Type B pancreatic cell (in vitro differentiated cells): ENCODE measurements around the gene HEPHL1. TPM values are rescaled to one million over a fixed set of nuclear protein-coding genes. Genes with fewer than 3 reads are reported as not detected.

Experiments used
- DNase-seq: peaks from one replicate; pipeline ENCODE4 v3.0.0; 2021; ENCODE audit warnings: mixed read lengths; ENCODE audit not compliant: unreplicated experiment; ENCODE audit errors: extremely low spot score
- H3K27ac Mint-ChIP-seq: 2 replicates; pipeline ENCODE4 v1.8.0; 2021; ENCODE audit warnings: mild to moderate bottlenecking, mixed read lengths
- H3K27me3 Mint-ChIP-seq: 2 replicates; pipeline ENCODE4 v1.8.0; 2021; ENCODE audit warnings: mixed read lengths
- H3K36me3 Mint-ChIP-seq: 2 replicates; pipeline ENCODE4 v1.8.0; 2021; ENCODE audit warnings: mixed read lengths
- H3K4me1 Mint-ChIP-seq: one replicate; pipeline ENCODE4 v1.8.0; 2021; ENCODE audit warnings: mixed read lengths; ENCODE audit not compliant: unreplicated experiment
- H3K4me3 Mint-ChIP-seq: 2 replicates; pipeline ENCODE4 v1.8.0; 2021; ENCODE audit warnings: mild to moderate bottlenecking, mixed read lengths
- H3K9me3 Mint-ChIP-seq: 2 replicates; pipeline ENCODE4 v1.8.0; 2021; ENCODE audit warnings: mixed read lengths
- CTCF ChIP-seq: fragments of 200-600 bp; sonication (generic); conservative IDR thresholded peaks from 2 replicates; pipeline ENCODE4 v1.5.0; 2021; ENCODE audit warnings: antibody characterized with exemption, mild to moderate bottlenecking
- total RNA-seq: library from RNA; stranded (reverse); gene quantifications from 2 replicates; pipeline ENCODE4 v1.2.1, GENCODE V29; 2021; ENCODE audit warnings: low replicate concordance

HEPHL1 gene
- total RNA-seq, 1 donor from 2014 or later, result not detected

GRCh38 chr11:94130298-94131046 is 109.3 kb downstream of the HEPHL1 start:
- Mint-ChIP-seq H3K4me1 (peaks cover 28% of the 10 kb centered on the region), H3K27me3 (no peaks in the 10 kb centered on the region), H3K27ac (no peak overlapping the region), H3K4me3 (no peak overlapping the region), H3K36me3 (no peaks in the 10 kb centered on the region), H3K9me3 (no peaks in the 10 kb centered on the region)
- no peak for DNase-seq
- no peak for TF ChIP-seq CTCF

- H3K9me3 Mint-ChIP-seq, result no peaks in the 10 kb centered on the region
- TF ChIP-seq CTCF, result no peak
- H3K4me3 Mint-ChIP-seq, result no peak overlapping the region
- DNase-seq, result no peak
- H3K27ac Mint-ChIP-seq, result no peak overlapping the region
- H3K36me3 Mint-ChIP-seq, result peaks cover 5% of the 10 kb centered on the region
- no peaks in the 10 kb centered on the region for H3K27me3 Mint-ChIP-seq
- H3K4me1 Mint-ChIP-seq, result peaks cover 35% of the 10 kb centered on the region
Measured at GRCh38 chr11:94131047-94131717, 110.0 kb downstream of the HEPHL1 start.

- no peak overlapping the region for H3K27ac Mint-ChIP-seq
- peaks cover 37% of the 10 kb centered on the region for H3K4me1 Mint-ChIP-seq
- DNase-seq, result no peak
- no peaks in the 10 kb centered on the region for H3K27me3 Mint-ChIP-seq
- H3K36me3 Mint-ChIP-seq, result peaks cover 9% of the 10 kb centered on the region
- H3K9me3 Mint-ChIP-seq, result no peaks in the 10 kb centered on the region
- TF ChIP-seq CTCF, result no peak
- H3K4me3 Mint-ChIP-seq, result no peak overlapping the region
Measured at GRCh38 chr11:94131718-94132115, 110.6 kb downstream of the HEPHL1 start.

GRCh38 chr11:94132152-94132558 is 111.0 kb downstream of the HEPHL1 start:
- Mint-ChIP-seq H3K4me1 (peaks cover 34% of the 10 kb centered on the region), H3K27me3 (no peaks in the 10 kb centered on the region), H3K36me3 (peaks cover 11% of the 10 kb centered on the region), H3K9me3 (no peaks in the 10 kb centered on the region), H3K4me3 (no peak overlapping the region), H3K27ac (no peak overlapping the region)
- no peak for DNase-seq
- TF ChIP-seq CTCF, result no peak

GRCh38 chr11:94132823-94133408 is 111.8 kb downstream of the HEPHL1 start:
- no peaks in the 10 kb centered on the region for H3K9me3 Mint-ChIP-seq
- peaks cover 11% of the 10 kb centered on the region for H3K36me3 Mint-ChIP-seq
- H3K27ac Mint-ChIP-seq, result no peak overlapping the region
- DNase-seq, result no peak
- no peak for TF ChIP-seq CTCF
- H3K4me1 Mint-ChIP-seq, result peaks cover 28% of the 10 kb centered on the region
- H3K4me3 Mint-ChIP-seq, result no peak overlapping the region
- no peaks in the 10 kb centered on the region for H3K27me3 Mint-ChIP-seq
